HG02840 (cell line): ENCODE measurements around the gene TATDN2.

Experiments
- ATAC-seq: cut with Tn5 transposase; IDR thresholded peaks from one replicate; pipeline ENCODE4 v1.9.1; 2021; ENCODE audit warnings: mild to moderate bottlenecking, moderate library complexity, moderate number of reproducible peaks; ENCODE audit not compliant: unreplicated experiment, low FRiP score

TATDN2 gene

GRCh38 chr3:10312861-10313260 is 64.6 kb downstream of the TATDN2 start:
- no peak for ATAC-seq

- ATAC-seq, result no peak
Observed at GRCh38 chr3:10315101-10315500, 66.8 kb downstream of the TATDN2 start.

- no peak for ATAC-seq
Observed at GRCh38 chr3:10315771-10316344, 67.6 kb downstream of the TATDN2 start.

GRCh38 chr3:10317311-10317960 is 69.2 kb downstream of the TATDN2 start:
- no peak for ATAC-seq

GRCh38 chr3:10317961-10318350 is 69.7 kb downstream of the TATDN2 start:
- ATAC-seq, result no peak

GRCh38 chr3:10319251-10319650 is 71.0 kb downstream of the TATDN2 start:
- ATAC-seq, result no peak

GRCh38 chr3:10319804-10320203 is 71.5 kb downstream of the TATDN2 start:
- ATAC-seq, result no peak

- ATAC-seq, result no peak
Observed at GRCh38 chr3:10320320-10320677, 72.0 kb downstream of the TATDN2 start.

- ATAC-seq, result no peak
Observed at GRCh38 chr3:10321630-10322351, 73.5 kb downstream of the TATDN2 start.

- ATAC-seq, result no peak
Observed at GRCh38 chr3:10322352-10322710, 74.1 kb downstream of the TATDN2 start.

- ATAC-seq, result no peak
Observed at GRCh38 chr3:10327592-10327991, 79.3 kb downstream of the TATDN2 start.

- no peak for ATAC-seq
Observed at GRCh38 chr3:10328460-10329071, 80.3 kb downstream of the TATDN2 start.

GRCh38 chr3:10329495-10330015 is 81.3 kb downstream of the TATDN2 start:
- no peak for ATAC-seq

- ATAC-seq, result no peak
Observed at GRCh38 chr3:10330319-10330718, 82.1 kb downstream of the TATDN2 start.
